ENCODE measurements around the gene IL6R. TPM values are rescaled to one million over a fixed set of nuclear protein-coding genes. Genes with fewer than 3 reads are reported as not detected.

IL6R gene
- total RNA-seq, 4 donors from 2014 or later, result 24.4 to 39.4 (median 27.8) TPM

- TF ChIP-seq, protein P1, sequence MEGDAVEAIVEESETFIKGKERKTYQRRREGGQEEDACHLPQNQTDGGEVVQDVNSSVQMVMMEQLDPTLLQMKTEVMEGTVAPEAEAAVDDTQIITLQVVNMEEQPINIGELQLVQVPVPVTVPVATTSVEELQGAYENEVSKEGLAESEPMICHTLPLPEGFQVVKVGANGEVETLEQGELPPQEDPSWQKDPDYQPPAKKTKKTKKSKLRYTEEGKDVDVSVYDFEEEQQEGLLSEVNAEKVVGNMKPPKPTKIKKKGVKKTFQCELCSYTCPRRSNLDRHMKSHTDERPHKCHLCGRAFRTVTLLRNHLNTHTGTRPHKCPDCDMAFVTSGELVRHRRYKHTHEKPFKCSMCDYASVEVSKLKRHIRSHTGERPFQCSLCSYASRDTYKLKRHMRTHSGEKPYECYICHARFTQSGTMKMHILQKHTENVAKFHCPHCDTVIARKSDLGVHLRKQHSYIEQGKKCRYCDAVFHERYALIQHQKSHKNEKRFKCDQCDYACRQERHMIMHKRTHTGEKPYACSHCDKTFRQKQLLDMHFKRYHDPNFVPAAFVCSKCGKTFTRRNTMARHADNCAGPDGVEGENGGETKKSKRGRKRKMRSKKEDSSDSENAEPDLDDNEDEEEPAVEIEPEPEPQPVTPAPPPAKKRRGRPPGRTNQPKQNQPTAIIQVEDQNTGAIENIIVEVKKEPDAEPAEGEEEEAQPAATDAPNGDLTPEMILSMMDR (IDR thresholded peaks at IDR 0.05; ENCODE audit: low read depth), result no peak
Measured at GRCh38 chr1:154386643-154387352, 18.3 kb upstream of the IL6R start.

- TF ChIP-seq, protein P1 (IDR thresholded peaks at IDR 0.05; ENCODE audit: low read depth), result no peak
Measured at GRCh38 chr1:154391086-154391770, 13.9 kb upstream of the IL6R start.

- TF ChIP-seq, protein P1 (IDR thresholded peaks at IDR 0.05; ENCODE audit: low read depth), result no peak
Measured at GRCh38 chr1:154398141-154398540, 7.0 kb upstream of the IL6R start.

GRCh38 chr1:154398678-154399077, 6.5 kb upstream of the IL6R start:
- TF ChIP-seq, protein P1 (IDR thresholded peaks at IDR 0.05; ENCODE audit: low read depth), result no peak

GRCh38 chr1:154400381-154400801, 4.8 kb upstream of the IL6R start:
- TF ChIP-seq, protein P1 (IDR thresholded peaks at IDR 0.05; ENCODE audit: low read depth), result no peak

- TF ChIP-seq, protein P1 (IDR thresholded peaks at IDR 0.05; ENCODE audit: low read depth), result no peak
Measured at GRCh38 chr1:154402409-154402921, 2.7 kb upstream of the IL6R start.

GRCh38 chr1:154403261-154403943, 1.7 kb upstream of the IL6R start:
- TF ChIP-seq, protein P1 (IDR thresholded peaks at IDR 0.05; ENCODE audit: low read depth), result no peak
